ENCODE results near the gene LRP2. TPM values are rescaled to one million over a fixed set of nuclear protein-coding genes. Genes with fewer than 3 reads are reported as not detected.

The LRP2 gene
- total and polyA plus RNA-seq, 2 of the 4 experiments (the other 2 are of a cell fraction) = not detected

- in situ Hi-C loops (cut with MboI; ENCODE audit: low sequenced_read_pairs) = no loop called here
- Histone ChIP-seq H4K5ac (ENCODE audit: low read depth, low read length) (no peak overlapping the region), H2BK5ac (ENCODE audit: low read depth, low read length, poor library complexity, severe bottlenecking) (no peak overlapping the region), H3K56ac (ENCODE audit: extremely low read depth, insufficient read depth, low read length) (no peak overlapping the region), H3K18ac (ENCODE audit: low read depth, low read length) (no peak overlapping the region), H3K79me1 (ENCODE audit: low read depth in 1 of 2, low read length in 2 of 2) (no peaks in the 10 kb centered on the region), H3K4ac (ENCODE audit: low read depth, low read length) (no peak overlapping the region), H3K27ac (ENCODE audit: insufficient read depth, low read length) (no peak overlapping the region), H4K20me1 (ENCODE audit: insufficient read depth, low read length) (no peaks in the 10 kb centered on the region), H3K4me1 (ENCODE audit: control insufficient read depth, insufficient read depth, low read length) (no peaks in the 10 kb centered on the region), H2AK9ac (replicated peaks; ENCODE audit: low read depth, low read length, poor library complexity) (no peak overlapping the region), H2BK120ac (ENCODE audit: low read depth, low read length) (no peak overlapping the region), H4K91ac (ENCODE audit: insufficient read depth, low read depth, low read length) (no peak overlapping the region), H3K27me3 (ENCODE audit: control insufficient read depth, insufficient read depth, low read length) (no peaks in the 10 kb centered on the region), H2AFZ (replicated peaks; ENCODE audit: low read length, poor library complexity) (no peak overlapping the region), H2BK15ac (ENCODE audit: low read depth, low read length) (no peak overlapping the region), H3K4me3 (ENCODE audit: insufficient read depth, low read depth, low read length) (no peak overlapping the region), H3K9me1 (ENCODE audit: insufficient read depth, low read length) (no peaks in the 10 kb centered on the region), H3K14ac (replicated peaks; ENCODE audit: low read depth, low read length) (no peak overlapping the region), H3K4me2 (ENCODE audit: low read depth, low read length) (no peak overlapping the region), H3K9me3 (ENCODE audit: control insufficient read depth, insufficient read depth, low read length) (no peaks in the 10 kb centered on the region), H2AK5ac (ENCODE audit: low read depth, low read length) (no peak overlapping the region), H3K36me3 (ENCODE audit: control insufficient read depth, insufficient read depth, low read length) (no peaks in the 10 kb centered on the region), H2BK20ac (ENCODE audit: low read depth, low read length) (no peak overlapping the region), H3K9ac (ENCODE audit: low read depth, low read length) (no peak overlapping the region), H4K8ac (ENCODE audit: low read depth in 2 of 2, low read length in 2 of 2) (no peak overlapping the region), H3K23ac (ENCODE audit: low read depth, low read length) (no peak overlapping the region)
- 58% methylated on average over 3 of the region's 4 CpGs; no CpG with 5 or more reads in 1 of the 2 experiments for WGBS, 2 experiments (ENCODE audit: extremely low coverage in 2 of 2, insufficient read length in 1 of 2)
- intact Hi-C loops (cut with micrococcal nuclease) = no loop called here
- no peak for TF ChIP-seq RCOR1 (IDR thresholded peaks at IDR 0.05; ENCODE audit: insufficient replicate concordance, low read length)
- TF ChIP-seq BHLHE40 (IDR thresholded peaks at IDR 0.05; ENCODE audit: low read depth, low read length) = no peak
- no peak for TF ChIP-seq MXI1 (IDR thresholded peaks at IDR 0.05; ENCODE audit: borderline replicate concordance, low read depth, low read length)
- no peak for TF ChIP-seq RAD21 (IDR thresholded peaks at IDR 0.05; ENCODE audit: low read length)
- TF ChIP-seq CHD1 (IDR thresholded peaks at IDR 0.05; ENCODE audit: low read depth, low read length) = no peak
- TF ChIP-seq FOS (IDR thresholded peaks at IDR 0.05; ENCODE audit: low read depth, low read length) = no peak
- TF ChIP-seq, protein P1, sequence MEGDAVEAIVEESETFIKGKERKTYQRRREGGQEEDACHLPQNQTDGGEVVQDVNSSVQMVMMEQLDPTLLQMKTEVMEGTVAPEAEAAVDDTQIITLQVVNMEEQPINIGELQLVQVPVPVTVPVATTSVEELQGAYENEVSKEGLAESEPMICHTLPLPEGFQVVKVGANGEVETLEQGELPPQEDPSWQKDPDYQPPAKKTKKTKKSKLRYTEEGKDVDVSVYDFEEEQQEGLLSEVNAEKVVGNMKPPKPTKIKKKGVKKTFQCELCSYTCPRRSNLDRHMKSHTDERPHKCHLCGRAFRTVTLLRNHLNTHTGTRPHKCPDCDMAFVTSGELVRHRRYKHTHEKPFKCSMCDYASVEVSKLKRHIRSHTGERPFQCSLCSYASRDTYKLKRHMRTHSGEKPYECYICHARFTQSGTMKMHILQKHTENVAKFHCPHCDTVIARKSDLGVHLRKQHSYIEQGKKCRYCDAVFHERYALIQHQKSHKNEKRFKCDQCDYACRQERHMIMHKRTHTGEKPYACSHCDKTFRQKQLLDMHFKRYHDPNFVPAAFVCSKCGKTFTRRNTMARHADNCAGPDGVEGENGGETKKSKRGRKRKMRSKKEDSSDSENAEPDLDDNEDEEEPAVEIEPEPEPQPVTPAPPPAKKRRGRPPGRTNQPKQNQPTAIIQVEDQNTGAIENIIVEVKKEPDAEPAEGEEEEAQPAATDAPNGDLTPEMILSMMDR (conservative IDR thresholded peaks at IDR 0.05; ENCODE audit: low read depth, low read length) = no peak
- no peak for TF ChIP-seq NFE2L2 (IDR thresholded peaks at IDR 0.05; ENCODE audit: low read depth, low read length)
- TF ChIP-seq MAFK (IDR thresholded peaks at IDR 0.05; ENCODE audit: low read depth, low read length) = no peak
- BruUV-seq (replicated peaks) = no TSS peak
- DNase-seq = no peak
- POLR2A ChIA-PET (ENCODE audit: unreplicated experiment) = no interaction called here
- CTCF ChIA-PET = no interaction called here
- ATAC-seq (ENCODE audit: low read depth) = no peak
- dilution Hi-C loops (cut with HindIII; ENCODE audit: low sequenced_read_pairs, unreplicated experiment) = no loop called here
These were observed 10.6 kb downstream of the LRP2 start for GRCh38 chr2:169351725-169352124.
